ENCODE data around the gene P2RY8.

P2RY8 gene

GRCh38 chrX:1531096-1531890, 5.7 kb downstream of the P2RY8 start:
- Histone ChIP-seq H3K27ac (replicated peaks) (no peak overlapping the region), H3K4me3 (replicated peaks; ENCODE audit: insufficient read depth, low read length) (no peak overlapping the region), H3K27me3 (ENCODE audit: insufficient read depth, poor library complexity, severe bottlenecking) (no peaks in the 10 kb centered on the region)
- TF ChIP-seq, protein P1, sequence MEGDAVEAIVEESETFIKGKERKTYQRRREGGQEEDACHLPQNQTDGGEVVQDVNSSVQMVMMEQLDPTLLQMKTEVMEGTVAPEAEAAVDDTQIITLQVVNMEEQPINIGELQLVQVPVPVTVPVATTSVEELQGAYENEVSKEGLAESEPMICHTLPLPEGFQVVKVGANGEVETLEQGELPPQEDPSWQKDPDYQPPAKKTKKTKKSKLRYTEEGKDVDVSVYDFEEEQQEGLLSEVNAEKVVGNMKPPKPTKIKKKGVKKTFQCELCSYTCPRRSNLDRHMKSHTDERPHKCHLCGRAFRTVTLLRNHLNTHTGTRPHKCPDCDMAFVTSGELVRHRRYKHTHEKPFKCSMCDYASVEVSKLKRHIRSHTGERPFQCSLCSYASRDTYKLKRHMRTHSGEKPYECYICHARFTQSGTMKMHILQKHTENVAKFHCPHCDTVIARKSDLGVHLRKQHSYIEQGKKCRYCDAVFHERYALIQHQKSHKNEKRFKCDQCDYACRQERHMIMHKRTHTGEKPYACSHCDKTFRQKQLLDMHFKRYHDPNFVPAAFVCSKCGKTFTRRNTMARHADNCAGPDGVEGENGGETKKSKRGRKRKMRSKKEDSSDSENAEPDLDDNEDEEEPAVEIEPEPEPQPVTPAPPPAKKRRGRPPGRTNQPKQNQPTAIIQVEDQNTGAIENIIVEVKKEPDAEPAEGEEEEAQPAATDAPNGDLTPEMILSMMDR (IDR thresholded peaks at IDR 0.05; ENCODE audit: insufficient read depth, low read length): no peak
- TF ChIP-seq REST (IDR thresholded peaks at IDR 0.05; ENCODE audit: insufficient replicate concordance, low read depth): no peak
- no peak for TF ChIP-seq GABPA (IDR thresholded peaks at IDR 0.05; ENCODE audit: low read depth)
- no peak for DNase-seq (ENCODE audit: low read depth in 1 of 2, low spot score in 1 of 2)

DNA sequence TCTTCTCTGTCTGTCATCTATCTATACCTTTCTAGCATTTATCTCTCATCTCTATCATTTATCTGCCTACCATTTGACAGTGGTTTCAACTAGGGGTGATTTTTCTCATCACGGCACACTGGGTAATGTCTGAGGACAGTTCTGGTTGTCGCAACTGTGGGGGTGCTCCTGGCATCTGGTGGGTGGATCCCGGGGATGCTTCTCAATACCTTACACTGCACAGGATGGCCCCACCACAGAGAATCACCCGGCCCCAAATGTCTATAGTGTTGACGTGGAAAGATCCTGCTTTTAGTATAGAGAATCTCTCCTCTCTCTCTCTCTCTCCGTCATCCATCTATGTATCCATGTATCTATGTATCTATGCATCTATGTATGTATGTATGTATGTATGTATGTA, 7.2 kb downstream of the P2RY8 start:
- Histone ChIP-seq H3K27ac (replicated peaks) (no peak overlapping the region), H3K4me3 (replicated peaks; ENCODE audit: insufficient read depth, low read length) (no peak overlapping the region), H3K27me3 (ENCODE audit: insufficient read depth, poor library complexity, severe bottlenecking) (no peaks in the 10 kb centered on the region)
- TF ChIP-seq POLR2AphosphoS5 (IDR thresholded peaks at IDR 0.05; ENCODE audit: low read depth) (no peak), GABPA (IDR thresholded peaks at IDR 0.05; ENCODE audit: low read depth) (no peak)
- DNase-seq (ENCODE audit: low read depth in 1 of 2, low spot score in 1 of 2): no peak

- TF ChIP-seq GABPA (IDR thresholded peaks at IDR 0.05; ENCODE audit: low read depth) (no peak), SPI1 (IDR thresholded peaks at IDR 0.05; ENCODE audit: borderline replicate concordance, low read depth) (no peak), POLR2AphosphoS5 (IDR thresholded peaks at IDR 0.05; ENCODE audit: low read depth) (no peak), REST (IDR thresholded peaks at IDR 0.05; ENCODE audit: insufficient replicate concordance, low read depth) (no peak)
- TF ChIP-seq, protein P1 (IDR thresholded peaks at IDR 0.05; ENCODE audit: insufficient read depth, low read length): no peak
- Histone ChIP-seq H3K27ac (replicated peaks) (no peak overlapping the region), H3K27me3 (ENCODE audit: insufficient read depth, poor library complexity, severe bottlenecking) (no peaks in the 10 kb centered on the region), H3K4me3 (replicated peaks; ENCODE audit: insufficient read depth, low read length) (no peak overlapping the region)
- DNase-seq (ENCODE audit: low read depth in 1 of 2, low spot score in 1 of 2): no peak
These were observed 7.7 kb downstream of the P2RY8 start for GRCh38 chrX:1529328-1529727.

- no peak for TF ChIP-seq POLR2AphosphoS5 (IDR thresholded peaks at IDR 0.05; ENCODE audit: low read depth)
- no peak overlapping the region for H3K27ac ChIP-seq (replicated peaks)
- no peak for DNase-seq (ENCODE audit: low read depth in 1 of 2, low spot score in 1 of 2)
- H3K27me3 ChIP-seq (ENCODE audit: insufficient read depth, poor library complexity, severe bottlenecking): no peaks in the 10 kb centered on the region
- no peak overlapping the region for H3K4me3 ChIP-seq (replicated peaks; ENCODE audit: insufficient read depth, low read length)
These were observed 8.1 kb downstream of the P2RY8 start for GRCh38 chrX:1528884-1529203.
